T47D (cell line): Measurements from ENCODE around the gene RAB3IL1.
"Not testable (repeated sequence)": the region's sequence is repeated elsewhere in the genome, so short reads cannot be mapped to it uniquely, and the experiment has no call there.

Experiments
- DNase-seq, 2 experiments: peaks; one replicate each; pipeline versions ENCODE4 v3.0.0 to v3.0.0-alpha.2; 2011 to 2012; ENCODE audit warnings: low read depth in 1 of 2, low spot score in 1 of 2
- JUND ChIP-seq: IDR thresholded peaks from 2 replicates; pipeline ENCODE4 v1.6.1; 2012; ENCODE audit warnings: low read depth
- in situ Hi-C: cut with HindIII; loops from 2 replicates; pipeline ENCODE4 v1.10.0; 2016; ENCODE audit warnings: low sequenced_read_pairs, low pct_unique_long_range_greater_than_20kb

RAB3IL1 gene

DNA sequence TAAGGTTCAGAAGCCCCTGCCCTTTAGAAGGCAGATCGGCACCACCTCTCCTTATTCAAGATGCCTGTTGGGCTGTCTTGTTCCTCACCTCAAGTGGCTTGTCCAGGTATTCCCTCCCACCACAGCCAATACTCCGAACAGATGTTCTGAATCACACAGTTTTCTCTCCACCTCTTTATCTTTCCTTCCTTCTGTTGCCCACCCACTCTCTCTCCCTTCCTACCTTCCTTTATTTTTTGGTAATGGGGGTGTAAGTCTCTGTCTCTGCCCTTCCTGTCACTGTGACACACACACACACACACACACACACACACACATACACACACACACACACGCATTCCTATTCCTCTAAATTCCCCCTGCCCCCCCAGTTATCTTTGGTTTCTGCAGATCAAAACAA lies 41.2 kb upstream of the RAB3IL1 start:
- DNase-seq = no peak

DNA sequence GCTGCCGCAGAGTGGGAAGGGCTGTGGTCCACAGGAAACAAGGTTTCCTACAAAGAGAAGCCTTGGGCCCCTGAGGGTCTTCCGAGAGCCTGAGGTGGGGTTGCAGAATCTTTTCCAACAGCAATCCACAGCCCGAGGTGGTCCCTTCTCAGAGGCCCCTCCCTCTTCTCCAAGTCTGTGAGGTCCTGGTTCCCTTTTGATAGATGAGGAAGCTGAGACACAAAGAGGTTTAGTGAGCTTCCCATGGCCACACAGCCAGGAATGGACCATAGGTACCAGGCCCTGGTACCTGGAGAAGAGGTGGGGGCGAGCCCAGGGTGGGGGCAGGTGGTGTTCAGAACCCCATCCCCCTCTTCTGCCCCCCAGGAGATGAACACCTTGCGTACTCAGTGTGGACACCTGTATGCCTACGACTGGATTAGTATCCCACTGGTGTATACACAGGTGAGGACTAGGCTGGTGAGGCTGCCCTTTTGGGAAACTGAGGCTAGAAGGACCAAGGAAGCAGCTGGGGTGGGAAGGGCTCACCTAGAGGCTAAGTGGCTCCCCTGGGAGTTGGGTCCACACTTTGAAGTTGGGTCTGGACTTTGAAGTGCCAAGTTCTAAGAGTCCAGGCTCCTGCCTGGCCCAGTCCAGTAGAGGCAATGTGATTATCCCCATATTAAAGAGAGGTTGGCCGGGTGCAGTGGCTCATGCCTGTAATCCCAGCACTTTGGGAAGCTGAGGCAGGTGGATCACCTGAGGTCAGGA lies 39.8 kb upstream of the RAB3IL1 start:
- in situ Hi-C loops = no loop called here
- TF ChIP-seq JUND = no peak
- DNase-seq = no peak

More for the DNA sequence above, 41.2 kb upstream of the RAB3IL1 start:
- TF ChIP-seq JUND = no peak
- in situ Hi-C loops = no loop called here

DNA sequence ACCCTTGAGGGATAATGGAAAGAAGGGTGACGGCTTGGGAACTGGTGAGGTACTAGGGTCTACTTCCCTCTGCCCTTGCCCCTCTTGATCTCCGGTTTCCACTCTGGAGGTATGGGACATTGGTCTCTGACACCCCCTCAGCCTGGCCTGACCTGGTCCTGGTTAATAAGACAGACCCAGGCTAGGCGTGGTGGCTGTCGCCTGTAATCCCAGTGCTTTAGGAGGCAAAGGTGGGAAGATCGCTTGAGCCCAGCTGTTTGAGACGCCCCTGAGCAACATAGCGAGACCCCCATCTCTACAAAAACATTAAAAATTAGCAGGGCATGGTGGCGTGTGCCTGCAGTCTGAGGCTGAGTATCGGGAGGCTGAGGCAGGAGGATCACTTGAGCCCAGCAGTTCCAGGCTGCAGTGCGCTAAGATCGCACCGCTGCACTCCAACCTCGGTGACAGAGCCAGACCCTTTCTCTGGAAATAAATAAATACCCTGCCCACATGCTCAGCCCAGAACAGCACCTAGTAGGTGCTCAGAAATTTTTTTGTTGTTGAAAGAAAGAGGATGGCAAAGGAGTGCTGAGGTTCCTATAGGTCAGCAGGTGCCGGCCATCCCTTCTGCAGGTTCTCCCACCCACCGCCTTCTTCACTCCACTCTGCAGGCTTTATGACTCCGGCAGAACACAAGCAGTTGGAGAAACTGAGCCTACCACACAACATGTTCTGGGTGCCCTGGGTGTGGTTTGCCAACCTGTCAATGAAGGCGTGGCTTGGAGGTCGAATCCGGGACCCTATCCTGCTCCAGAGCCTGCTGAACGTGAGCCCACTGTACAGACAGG lies 39.0 kb upstream of the RAB3IL1 start:
- in situ Hi-C loops = no loop called here
- no peak for DNase-seq
- TF ChIP-seq JUND = no peak

DNA sequence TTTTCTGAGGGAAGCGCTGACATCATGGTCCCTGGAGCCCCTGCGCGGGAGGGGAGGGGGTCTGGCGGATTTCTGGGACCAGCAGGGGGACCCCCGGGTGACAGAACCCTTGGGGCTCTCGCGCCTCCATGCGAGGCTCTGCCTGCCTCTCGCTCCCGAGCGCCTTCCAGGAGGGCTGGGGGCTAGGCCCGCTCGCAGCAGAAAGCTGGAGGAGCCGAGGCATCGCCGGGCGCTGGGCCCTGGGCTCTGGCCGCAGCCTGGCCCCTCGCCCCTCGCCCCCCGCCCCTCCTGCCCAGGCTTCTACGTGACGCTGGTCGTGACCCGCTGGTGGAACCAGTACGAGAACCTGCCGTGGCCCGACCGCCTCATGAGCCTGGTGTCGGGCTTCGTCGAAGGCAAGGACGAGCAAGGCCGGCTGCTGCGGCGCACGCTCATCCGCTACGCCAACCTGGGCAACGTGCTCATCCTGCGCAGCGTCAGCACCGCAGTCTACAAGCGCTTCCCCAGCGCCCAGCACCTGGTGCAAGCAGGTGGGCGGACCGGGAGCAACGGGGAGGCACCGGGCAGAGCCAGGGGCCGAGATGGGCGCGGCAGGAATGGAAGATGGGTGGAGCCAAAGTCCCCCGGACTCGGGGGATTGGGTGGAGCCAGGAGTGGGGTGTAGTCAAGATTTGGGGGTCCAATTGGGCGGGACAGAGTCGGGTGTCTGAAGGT lies 38.2 kb upstream of the RAB3IL1 start:
- in situ Hi-C loops = no loop called here
- no peak for TF ChIP-seq JUND

DNA sequence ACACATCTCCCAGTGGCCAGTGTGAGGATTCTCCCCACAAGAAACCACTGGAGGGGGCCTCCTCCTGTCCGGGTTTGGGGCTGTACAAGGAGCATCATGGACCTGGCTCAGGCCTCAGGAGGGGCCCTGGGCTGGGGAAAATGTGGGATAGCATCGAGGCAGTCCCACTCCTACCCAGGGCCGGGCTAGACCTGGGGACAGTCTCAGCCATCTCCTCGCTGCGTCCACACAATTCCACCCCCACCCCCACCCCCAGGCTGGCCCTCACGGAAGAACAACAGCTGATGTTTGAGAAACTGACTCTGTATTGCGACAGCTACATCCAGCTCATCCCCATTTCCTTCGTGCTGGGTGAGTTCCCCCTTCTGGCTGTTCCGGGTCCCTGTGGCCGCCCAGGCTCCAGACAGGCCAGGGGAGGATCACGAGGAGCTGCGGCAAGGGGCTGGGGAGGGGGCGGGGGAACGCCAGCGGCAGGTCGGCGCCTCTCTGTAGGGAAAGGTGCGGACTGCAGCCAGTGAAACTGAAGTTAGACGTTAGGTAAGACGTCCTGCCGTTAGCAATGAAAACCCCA lies 37.6 kb upstream of the RAB3IL1 start:
- no peak for TF ChIP-seq JUND
- peak in 1 of 2 experiments; percentile 40 for DNase-seq
- in situ Hi-C loops = no loop called here

More for the DNA sequence above, 38.2 kb upstream of the RAB3IL1 start:
- DNase-seq = no peak

DNA sequence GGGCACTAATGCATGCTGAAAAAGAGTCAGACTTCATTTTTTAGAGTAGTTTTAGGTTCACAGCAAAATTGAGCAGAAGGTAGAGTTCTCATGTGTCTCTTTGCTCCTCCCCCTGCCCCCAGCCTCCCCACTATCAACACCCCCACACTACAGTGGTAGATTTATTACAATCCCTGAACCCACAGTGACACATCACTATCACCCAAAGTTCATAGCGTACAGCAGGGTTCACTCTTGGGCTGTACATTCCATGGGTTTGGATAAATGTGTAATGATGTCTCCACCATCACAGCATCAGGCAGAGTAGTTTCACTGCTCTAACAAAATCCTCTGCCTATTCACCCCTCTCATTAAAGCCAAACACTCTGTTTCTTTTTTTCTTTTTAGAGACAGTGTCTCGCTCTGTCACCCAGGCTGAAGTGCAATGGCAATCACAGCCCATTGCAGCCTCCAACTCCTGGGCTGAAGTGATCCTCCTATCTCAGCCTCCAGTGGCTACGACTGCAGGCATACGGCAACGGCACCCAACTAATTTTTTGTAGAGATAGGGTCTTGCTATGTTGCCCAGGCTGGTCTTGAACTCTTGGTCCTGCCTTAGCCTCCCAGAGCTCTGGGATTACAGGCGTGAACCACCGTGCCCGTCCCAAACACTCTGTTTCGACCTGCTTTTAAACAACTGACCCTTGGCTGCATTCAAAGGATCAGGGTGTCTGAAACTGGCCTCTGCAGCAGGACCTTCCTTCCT lies 36.9 kb upstream of the RAB3IL1 start:
- DNase-seq = no peak
- in situ Hi-C loops = no loop called here
- TF ChIP-seq JUND = no peak

DNA sequence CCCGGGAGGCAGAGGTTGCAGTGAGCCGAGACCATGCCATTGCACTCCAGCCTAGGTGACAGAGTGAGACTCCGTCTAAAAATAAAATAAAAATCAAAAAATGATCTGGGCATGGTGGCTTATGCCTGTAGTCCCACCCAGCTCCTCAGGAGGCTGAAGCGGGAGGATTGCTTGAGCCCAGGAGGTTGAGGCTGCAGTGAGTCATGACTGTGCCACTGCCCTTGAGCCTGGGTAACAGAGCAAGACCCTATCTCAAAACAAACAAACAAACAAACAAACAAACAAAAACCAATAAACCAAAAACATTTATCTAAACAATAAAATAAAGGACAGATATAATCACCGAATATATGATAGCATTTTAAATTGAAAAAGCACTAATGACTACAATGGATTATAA lies 36.3 kb upstream of the RAB3IL1 start:
- DNase-seq, in situ Hi-C loops: not testable (repeated sequence)

DNA sequence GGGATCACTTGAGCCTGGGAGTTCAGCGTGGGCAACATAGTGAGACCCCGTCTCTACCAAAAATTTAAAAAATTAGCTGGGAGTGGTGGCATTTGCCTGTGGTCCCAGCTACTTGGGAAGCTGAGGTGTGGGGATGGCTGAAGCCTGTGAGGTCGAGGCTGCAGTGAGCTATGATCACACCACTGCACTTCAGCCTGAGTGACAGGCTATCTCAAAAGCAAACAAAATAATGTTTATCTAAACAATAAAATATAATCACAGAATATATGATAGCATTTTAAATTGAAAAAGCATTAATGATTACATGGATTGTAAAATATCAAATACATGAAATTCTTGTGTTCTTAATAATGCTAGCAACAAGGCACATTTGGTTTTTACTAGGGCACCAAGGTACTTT lies 35.5 kb upstream of the RAB3IL1 start:
- no peak for TF ChIP-seq JUND
- DNase-seq = no peak
- in situ Hi-C loops = no loop called here

DNA sequence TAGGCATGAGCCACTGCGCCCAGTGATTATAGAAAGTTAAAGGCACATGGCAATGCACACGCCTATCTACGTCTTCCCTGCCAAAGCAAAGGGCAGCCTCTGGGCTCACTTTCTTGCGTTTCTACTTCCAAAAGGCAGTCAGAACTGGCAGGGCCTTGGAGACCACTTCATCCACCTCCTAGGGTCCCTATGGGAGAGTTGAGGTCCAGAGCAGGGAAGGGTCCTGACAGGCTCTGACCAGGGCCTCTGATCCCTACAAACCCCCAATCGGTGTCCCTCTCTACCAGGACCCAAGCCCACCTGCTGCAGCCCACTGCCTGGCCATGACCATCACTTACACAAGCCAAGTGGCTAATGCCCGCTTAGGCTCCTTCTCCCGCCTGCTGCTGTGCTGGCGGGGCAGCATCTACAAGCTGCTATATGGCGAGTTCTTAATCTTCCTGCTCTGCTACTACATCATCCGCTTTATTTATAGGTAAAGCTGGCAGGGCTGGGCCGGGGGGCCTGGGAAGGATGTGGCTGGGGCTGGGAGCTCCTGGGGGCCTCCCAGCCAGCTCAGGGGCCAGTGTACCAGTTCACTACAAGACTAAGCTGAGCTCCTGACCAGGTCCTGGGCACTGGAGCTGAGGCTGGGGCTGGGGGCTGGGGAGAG lies 34.2 kb upstream of the RAB3IL1 start:
- no peak for DNase-seq
- TF ChIP-seq JUND = no peak
- in situ Hi-C loops = no loop called here

DNA sequence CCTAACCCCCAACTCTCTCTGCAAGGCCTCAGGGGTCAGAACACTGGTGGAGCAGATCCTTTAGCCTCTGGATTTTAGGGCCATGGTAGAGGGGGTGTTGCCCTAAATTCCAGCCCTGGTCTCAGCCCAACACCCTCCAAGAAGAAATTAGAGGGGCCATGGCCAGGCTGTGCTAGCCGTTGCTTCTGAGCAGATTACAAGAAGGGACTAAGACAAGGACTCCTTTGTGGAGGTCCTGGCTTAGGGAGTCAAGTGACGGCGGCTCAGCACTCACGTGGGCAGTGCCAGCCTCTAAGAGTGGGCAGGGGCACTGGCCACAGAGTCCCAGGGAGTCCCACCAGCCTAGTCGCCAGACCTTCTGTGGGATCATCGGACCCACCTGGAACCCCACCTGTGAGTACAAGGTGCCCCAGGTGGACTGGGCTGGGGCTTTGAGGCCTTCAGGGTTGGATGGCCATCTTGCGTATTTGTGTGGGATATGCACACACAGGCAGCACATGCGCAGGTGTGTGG lies 32.7 kb upstream of the RAB3IL1 start, which contains the start of gene BEST1:
Gene BEST1, plus strand, starts transcription at position 317 of the 513 bp plus-strand sequence. CDS start 1,456 bp downstream, outside the sequence.
- no peak for TF ChIP-seq JUND
- in situ Hi-C loops = no loop called here
- DNase-seq = no peak

DNA sequence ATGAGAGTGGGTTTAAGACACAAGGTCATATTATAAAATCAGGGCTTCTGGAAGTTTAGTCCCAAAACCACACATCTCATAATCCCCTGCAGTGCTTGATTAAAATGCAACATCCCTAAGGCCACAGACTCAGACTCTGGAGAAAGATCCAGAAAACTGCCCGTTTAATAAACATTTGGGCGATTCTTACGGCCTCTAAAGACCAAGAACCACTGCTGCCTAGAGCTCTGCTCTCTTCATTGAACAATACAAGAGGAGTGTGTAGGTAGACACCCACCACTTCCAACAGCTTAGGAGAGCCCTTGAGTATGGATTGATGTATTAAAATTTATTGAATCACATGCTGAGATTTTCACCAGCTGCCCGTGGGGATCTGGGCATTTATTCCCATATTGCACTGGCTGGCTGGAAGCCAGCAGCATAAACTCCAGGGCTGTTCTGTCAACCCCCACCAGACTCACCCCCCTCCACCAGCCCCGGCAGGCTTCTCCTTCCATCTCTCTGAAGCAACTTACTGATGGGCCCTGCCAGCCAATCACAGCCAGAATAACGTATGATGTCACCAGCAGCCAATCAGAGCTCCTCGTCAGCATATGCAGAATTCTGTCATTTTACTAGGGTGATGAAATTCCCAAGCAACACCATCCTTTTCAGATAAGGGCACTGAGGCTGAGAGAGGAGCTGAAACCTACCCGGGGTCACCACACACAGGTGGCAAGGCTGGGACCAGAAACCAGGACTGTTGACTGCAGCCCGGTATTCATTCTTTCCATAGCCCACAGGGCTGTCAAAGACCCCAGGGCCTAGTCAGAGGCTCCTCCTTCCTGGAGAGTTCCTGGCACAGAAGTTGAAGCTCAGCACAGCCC lies 32.0 kb upstream of the RAB3IL1 start:
- peak; percentile 92 for DNase-seq
- no peak for TF ChIP-seq JUND
- in situ Hi-C loops = no loop called here
